PFSK-1 (cell line): ENCODE measurements around the gene AOAH.

ENCODE experiments used
- FOXP2 ChIP-seq: optimal IDR thresholded peaks from 2 replicates; pipeline ENCODE3; 2011; ENCODE audit warnings: borderline replicate concordance, control low read depth, inconsistent platforms; ENCODE audit not compliant: insufficient read depth; ENCODE audit errors: extremely low read length, extremely low read depth
- POLR2AphosphoS5 ChIP-seq: IDR thresholded peaks from 2 replicates; pipeline ENCODE4 v1.6.1; 2012; ENCODE audit warnings: low read depth, mild to moderate bottlenecking, control low read depth, low read length, moderate library complexity
- REST ChIP-seq, 2 experiments: IDR thresholded peaks; 2 replicates each; pipeline versions ENCODE4 v1.6.1 to v1.8.0; 2011 to 2012; ENCODE audit warnings: low read depth in 2 of 2, low read length in 2 of 2, control low read depth in 1 of 2, inconsistent platforms in 1 of 2, mild to moderate bottlenecking in 1 of 2, moderate library complexity in 1 of 2; ENCODE audit not compliant: insufficient read depth in 1 of 2
- SIN3A ChIP-seq: IDR thresholded peaks from 2 replicates; pipeline ENCODE4 v1.6.1; 2012; ENCODE audit warnings: mild to moderate bottlenecking, low read length, moderate library complexity, borderline replicate concordance; ENCODE audit not compliant: insufficient read depth
- TAF1 ChIP-seq: IDR thresholded peaks from 2 replicates; pipeline ENCODE4 v1.6.1; 2012; ENCODE audit warnings: low read length, control low read depth, borderline replicate concordance; ENCODE audit not compliant: insufficient read depth

The AOAH gene

GRCh38 chr7:36638586-36639263, 85.6 kb downstream of the AOAH start:
- no peak for TF ChIP-seq POLR2AphosphoS5
- TF ChIP-seq FOXP2: no peak
- TF ChIP-seq REST (IDR thresholded peaks at IDR 0.05; ENCODE audit: insufficient read depth in 1 of 2, low read depth in 2 of 2, low read length in 2 of 2): no peak

GRCh38 chr7:36638140-36638539, 86.2 kb downstream of the AOAH start:
- TF ChIP-seq FOXP2: no peak
- TF ChIP-seq REST (IDR thresholded peaks at IDR 0.05; ENCODE audit: insufficient read depth in 1 of 2, low read depth in 2 of 2, low read length in 2 of 2): no peak
- no peak for TF ChIP-seq TAF1
- TF ChIP-seq SIN3A: no peak
- TF ChIP-seq POLR2AphosphoS5: no peak

GRCh38 chr7:36637417-36637816, 86.9 kb downstream of the AOAH start:
- TF ChIP-seq REST (IDR thresholded peaks at IDR 0.05; ENCODE audit: insufficient read depth in 1 of 2, low read depth in 2 of 2, low read length in 2 of 2): no peak

- TF ChIP-seq POLR2AphosphoS5 (no peak), FOXP2 (no peak), REST (IDR thresholded peaks at IDR 0.05; ENCODE audit: insufficient read depth in 1 of 2, low read depth in 2 of 2, low read length in 2 of 2) (no peak), SIN3A (no peak), TAF1 (no peak)
Measured at GRCh38 chr7:36636126-36636525, 88.2 kb downstream of the AOAH start.

- TF ChIP-seq REST (IDR thresholded peaks at IDR 0.05; ENCODE audit: insufficient read depth in 1 of 2, low read depth in 2 of 2, low read length in 2 of 2) (no peak), POLR2AphosphoS5 (no peak), TAF1 (no peak), SIN3A (no peak), FOXP2 (no peak)
Measured at GRCh38 chr7:36635091-36635490, 89.2 kb downstream of the AOAH start.
